HEK293T (cell line): Measurements from ENCODE around the gene RAB11FIP5.
A peak's percentile ranks its signal among the peaks of the same experiment; 100 is the strongest.

Experiments used
- BHLHE40 ChIP-seq: fragments of 450-650 bp; IDR thresholded peaks from 2 replicates; pipeline ENCODE4 v1.6.1; 2016; ENCODE audit warnings: mild to moderate bottlenecking, moderate library complexity, borderline replicate concordance
- CTBP1 ChIP-seq: fragments of 450-650 bp; IDR thresholded peaks from 2 replicates; pipeline ENCODE4 v1.6.1; 2016; ENCODE audit warnings: borderline replicate concordance
- ELF4 ChIP-seq: fragments of 450-650 bp; IDR thresholded peaks from 2 replicates; pipeline ENCODE4 v1.6.1; 2017; ENCODE audit warnings: antibody characterized with exemption
- FOXA1 ChIP-seq: fragments of 450-650 bp; IDR thresholded peaks from 2 replicates; pipeline ENCODE4 v1.6.1; 2016; ENCODE audit warnings: mild to moderate bottlenecking
- FOXK2 ChIP-seq: fragments of 450-650 bp; IDR thresholded peaks from 2 replicates; pipeline ENCODE4 v1.6.1; 2016; ENCODE audit warnings: mild to moderate bottlenecking
- FOXM1 ChIP-seq: fragments of 450-650 bp; IDR thresholded peaks from 2 replicates; pipeline ENCODE4 v1.6.1; 2017; ENCODE audit warnings: mild to moderate bottlenecking, borderline replicate concordance
- HDGF ChIP-seq: fragments of 450-650 bp; IDR thresholded peaks from 2 replicates; pipeline ENCODE4 v1.6.1; 2017; ENCODE audit warnings: antibody characterized with exemption, borderline replicate concordance
- L3MBTL2 ChIP-seq: fragments of 450-650 bp; conservative IDR thresholded peaks from 2 replicates; pipeline ENCODE4 v1.6.1; 2016; ENCODE audit warnings: mild to moderate bottlenecking
- LEF1 ChIP-seq: fragments of 450-650 bp; IDR thresholded peaks from 2 replicates; pipeline ENCODE4 v1.6.1; 2017; ENCODE audit warnings: mild to moderate bottlenecking, borderline replicate concordance
- SP1 ChIP-seq: fragments of 450-650 bp; IDR thresholded peaks from 2 replicates; pipeline ENCODE4 v1.6.1; 2017
- SUZ12 ChIP-seq: fragments of 450-650 bp; IDR thresholded peaks from 2 replicates; pipeline ENCODE4 v1.6.1; 2016; ENCODE audit warnings: mild to moderate bottlenecking
- TARDBP ChIP-seq: fragments of 450-650 bp; IDR thresholded peaks from 2 replicates; pipeline ENCODE4 v1.6.1; 2016
- ZNF384 ChIP-seq: fragments of 450-650 bp; IDR thresholded peaks from 2 replicates; pipeline ENCODE4 v1.6.1; 2016

DNA sequence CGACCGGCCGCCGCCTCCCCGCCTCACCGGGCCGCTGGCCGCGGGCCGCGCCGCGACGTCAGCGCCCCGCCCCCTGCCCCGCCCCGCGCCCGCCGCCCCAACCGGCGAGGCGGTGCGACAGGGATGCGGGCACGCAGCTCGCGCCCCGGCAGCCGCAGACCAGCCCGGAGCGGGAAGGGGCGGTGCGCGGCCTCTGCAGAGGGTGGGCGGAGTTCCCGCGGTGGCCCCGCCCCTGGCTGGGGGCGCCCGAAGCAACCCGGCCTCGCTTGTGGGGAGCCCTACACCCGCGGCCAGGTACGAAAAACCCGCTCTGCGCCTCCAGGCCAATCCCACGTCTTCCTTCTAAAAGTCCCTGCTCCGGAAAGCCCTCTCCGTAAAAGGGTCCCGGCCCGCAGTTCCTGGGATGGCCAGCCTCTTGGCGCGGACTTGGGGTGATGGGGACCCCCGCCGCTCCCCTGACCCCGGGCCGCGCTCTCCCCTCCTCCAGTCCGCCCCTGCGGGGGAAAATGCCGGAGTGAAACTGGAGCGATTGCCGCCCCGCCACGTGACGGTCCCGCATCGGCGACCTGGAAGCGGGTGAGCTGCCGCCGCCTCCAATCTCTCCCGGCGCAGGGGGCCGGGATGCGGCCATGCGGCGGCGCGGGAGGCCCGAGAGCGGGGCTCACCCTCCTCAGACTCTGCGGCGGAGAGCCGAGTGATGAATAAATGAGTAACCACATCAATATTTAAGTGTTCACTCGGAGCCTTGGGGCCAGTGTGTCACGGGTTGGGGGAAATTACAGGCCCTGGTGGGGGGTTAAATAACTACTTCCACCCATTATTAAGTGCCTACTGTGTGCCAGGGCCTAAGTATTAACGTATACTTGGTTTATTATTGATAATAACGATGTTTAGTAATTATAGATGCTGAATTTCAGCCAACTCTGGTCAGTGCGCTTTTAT lies at the start of gene RAB11FIP5:
- no peak for TF ChIP-seq ELF4
- no peak for TF ChIP-seq FOXK2
- TF ChIP-seq FOXM1, result no peak
- TF ChIP-seq CTBP1, result no peak
- no peak for TF ChIP-seq SP1
- peak; percentile 78 for TF ChIP-seq L3MBTL2
- TF ChIP-seq FOXA1, result no peak
- no peak for TF ChIP-seq LEF1
- TF ChIP-seq TARDBP, result no peak
- no peak for TF ChIP-seq SUZ12
- TF ChIP-seq HDGF, result no peak
- TF ChIP-seq BHLHE40, result no peak
- TF ChIP-seq ZNF384, result no peak
